Right cardiac atrium (tissue), 5 donors: Measurements from ENCODE around the gene OR14A2. TPM values are rescaled to one million over a fixed set of nuclear protein-coding genes. Genes with fewer than 3 reads are reported as not detected.

Experiments
- polyA plus RNA-seq: library from polyadenylated mRNA; stranded (reverse); fragments of 200-250 nt; gene quantifications from one replicate; pipeline ENCODE4 v1.2.3, GENCODE V29; 2013
- total RNA-seq, 4 donors: library from RNA; stranded (reverse); fragmentation: NEBNext Ultra II Directional; extraction: Animal tissue kit (Norgen Biotek cat#: 25700); gene quantifications; one replicate each; pipeline ENCODE4 v1.2.1, GENCODE V29; 2021
- donor health status: healthy with polysubstance abuse.
- donor health status: DM: no; HTN: yes; CAD: no.
- donor health status: DM: no; HTN: no; CAD: no.
- donor health status: DM: no; HTN: yes; CAD: no; lungs with severe emphysema.
- donor health status: DM: yes; HTN: yes; CAD: no.

OR14A2 gene
- total and polyA plus RNA-seq, 5 donors: not detected

Other genes starting within 250 kb of the OR14A2 start
- gene OR2C3, start 211.7 kb downstream of the OR14A2 start, total RNA-seq: under 1 TPM in 2 of 4 donors, not detected in 2; 0.03 TPM
- 0.02 TPM for gene OR2C3, start 211.7 kb downstream of the OR14A2 start, polyA plus RNA-seq
- under 1 TPM in 2 of 4 donors, not detected in 2; 0.09 to 0.17 TPM for gene GCSAML, start 199.0 kb downstream of the OR14A2 start, total RNA-seq
- gene GCSAML, start 199.0 kb downstream of the OR14A2 start, polyA plus RNA-seq: not detected
- not detected for gene OR2G2, start 159.8 kb downstream of the OR14A2 start, total RNA-seq
- gene OR2G2, start 159.8 kb downstream of the OR14A2 start, polyA plus RNA-seq: not detected
- not detected for gene OR2G3, start 142.6 kb downstream of the OR14A2 start, total RNA-seq
- gene OR2G3, start 142.6 kb downstream of the OR14A2 start, polyA plus RNA-seq: not detected
- not detected for gene OR13G1, start 68.4 kb downstream of the OR14A2 start, total RNA-seq
- gene OR13G1, start 68.4 kb downstream of the OR14A2 start, polyA plus RNA-seq: not detected
- gene OR6F1, start 31.5 kb downstream of the OR14A2 start, total RNA-seq: not detected
- gene OR6F1, start 31.5 kb downstream of the OR14A2 start, polyA plus RNA-seq: not detected
- gene OR14K1, start 9.5 kb downstream of the OR14A2 start, total RNA-seq: not detected
- gene OR14K1, start 9.5 kb downstream of the OR14A2 start, polyA plus RNA-seq: not detected
- not detected for gene OR1C1, start 12.4 kb upstream of the OR14A2 start, total RNA-seq
- not detected for gene OR1C1, start 12.4 kb upstream of the OR14A2 start, polyA plus RNA-seq
- not detected for gene OR14A16, start 76.0 kb upstream of the OR14A2 start, total RNA-seq
- not detected for gene OR14A16, start 76.0 kb upstream of the OR14A2 start, polyA plus RNA-seq
- not detected for gene OR11L1, start 93.8 kb upstream of the OR14A2 start, total RNA-seq
- not detected for gene OR11L1, start 93.8 kb upstream of the OR14A2 start, polyA plus RNA-seq
- under 1 TPM; 0.25 to 0.56 (median 0.47) TPM for gene TRIM58, start 109.0 kb upstream of the OR14A2 start, total RNA-seq
- 0.07 TPM for gene TRIM58, start 109.0 kb upstream of the OR14A2 start, polyA plus RNA-seq
- gene OR2W3, start 147.4 kb upstream of the OR14A2 start, total RNA-seq: under 1 TPM in 1 of 4 donors, not detected in 3; 0.26 TPM
- gene OR2W3, start 147.4 kb upstream of the OR14A2 start, polyA plus RNA-seq: not detected
- not detected for gene OR2T8, start 172.1 kb upstream of the OR14A2 start, total RNA-seq
- gene OR2T8, start 172.1 kb upstream of the OR14A2 start, polyA plus RNA-seq: not detected
- gene OR2AJ1, start 176.7 kb upstream of the OR14A2 start, total RNA-seq: not detected
- not detected for gene OR2AJ1, start 176.7 kb upstream of the OR14A2 start, polyA plus RNA-seq
- not detected for gene OR2L8, start 200.7 kb upstream of the OR14A2 start, total RNA-seq
- gene OR2L8, start 200.7 kb upstream of the OR14A2 start, polyA plus RNA-seq: not detected
- not detected for gene OR2AK2, start 217.1 kb upstream of the OR14A2 start, total RNA-seq
- gene OR2AK2, start 217.1 kb upstream of the OR14A2 start, polyA plus RNA-seq: not detected